Measurements from ENCODE around the gene SFTA2. TPM values are rescaled to one million over a fixed set of nuclear protein-coding genes. Genes with fewer than 3 reads are reported as not detected.
A peak's percentile ranks its signal among the peaks of the same experiment; 100 is the strongest.

The SFTA2 gene
- total RNA-seq, 1 experiment from 2014 or later, result not detected

DNA sequence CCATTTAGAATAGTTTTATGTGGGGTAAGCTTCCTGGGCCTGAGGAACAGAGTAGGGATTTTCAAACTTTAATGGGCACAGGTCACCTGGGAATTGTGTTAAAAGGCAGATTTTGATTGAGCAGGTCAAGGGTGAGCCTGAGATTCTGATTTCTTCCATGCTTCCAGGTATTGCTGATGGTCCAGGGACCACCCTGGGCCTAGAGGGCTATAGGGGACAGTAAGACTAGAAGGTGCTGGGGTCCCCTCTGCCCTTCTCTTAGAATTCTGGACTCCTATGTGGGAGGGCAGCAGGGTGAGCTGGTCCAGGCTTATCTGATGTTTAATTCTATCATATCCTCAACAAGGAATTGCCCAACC is 45.1 kb downstream of the SFTA2 start:
- Histone ChIP-seq H3K9me2 (ENCODE audit: insufficient read depth) (no peaks in the 10 kb centered on the region), H3K4me3 (replicated peaks in 1 of 2; ENCODE audit: low read depth in 1 of 2, low read length in 2 of 2) (peak overlapping the region; percentile 83 to 87), H3K27ac (ENCODE audit: low read depth, low read length) (peak overlapping the region; percentile 99), H3K9ac (ENCODE audit: low read length) (peak overlapping the region; percentile 92), H3K79me2 (ENCODE audit: insufficient read depth, low read length) (peaks cover 81% of the 10 kb centered on the region), H3K27me3 (ENCODE audit: insufficient read depth, low read length) (no peaks in the 10 kb centered on the region), H3K9me3 (ENCODE audit: control insufficient read depth in 1 of 2, insufficient read depth in 1 of 2, low read depth in 1 of 2, low read length in 2 of 2) (no peaks in the 10 kb centered on the region), H3K4me2 (ENCODE audit: low read length) (peak overlapping the region; percentile 99), H2AFZ (ENCODE audit: low read depth, low read length, poor library complexity, severe bottlenecking) (no peak overlapping the region), H3K4me1 (ENCODE audit: control insufficient read depth in 1 of 2, insufficient read depth in 2 of 2, low read length in 2 of 2) (peaks cover 39 to 57% of the 10 kb centered on the region in 2 experiments), H4K20me1 (ENCODE audit: insufficient read depth) (no peaks in the 10 kb centered on the region), H3K36me3 (ENCODE audit: control insufficient read depth in 1 of 2, insufficient read depth in 2 of 2, low read length in 2 of 2) (peaks cover 21 to 30% of the 10 kb centered on the region in 2 experiments)
- intact Hi-C loops (cut with micrococcal nuclease), result no loop called here
- ATAC-seq, result no peak
- no TSS peak for BruUV-seq (replicated peaks)
- DNase-seq (ENCODE audit: low read depth, low spot score), result no peak
- TF ChIP-seq SRF (IDR thresholded peaks at IDR 0.05; ENCODE audit: low read depth) (no peak), YY1 (IDR thresholded peaks at IDR 0.05; ENCODE audit: extremely low read depth, insufficient replicate concordance, low read depth, low read length) (no peak), EZH2 (IDR thresholded peaks at IDR 0.05) (no peak), ZFX (IDR thresholded peaks at IDR 0.05) (no peak), ELF1 (IDR thresholded peaks at IDR 0.05; ENCODE audit: borderline replicate concordance, low read depth) (no peak), CBX3 (IDR thresholded peaks at IDR 0.05; ENCODE audit: low read depth) (no peak), POLR2AphosphoS5 (IDR thresholded peaks at IDR 0.05; ENCODE audit: low read depth, low read length) (no peak), POLR2A (IDR thresholded peaks at IDR 0.05; ENCODE audit: borderline replicate concordance, extremely low read depth, insufficient read depth, insufficient read length) (no peak)
- TF ChIP-seq, protein P1, sequence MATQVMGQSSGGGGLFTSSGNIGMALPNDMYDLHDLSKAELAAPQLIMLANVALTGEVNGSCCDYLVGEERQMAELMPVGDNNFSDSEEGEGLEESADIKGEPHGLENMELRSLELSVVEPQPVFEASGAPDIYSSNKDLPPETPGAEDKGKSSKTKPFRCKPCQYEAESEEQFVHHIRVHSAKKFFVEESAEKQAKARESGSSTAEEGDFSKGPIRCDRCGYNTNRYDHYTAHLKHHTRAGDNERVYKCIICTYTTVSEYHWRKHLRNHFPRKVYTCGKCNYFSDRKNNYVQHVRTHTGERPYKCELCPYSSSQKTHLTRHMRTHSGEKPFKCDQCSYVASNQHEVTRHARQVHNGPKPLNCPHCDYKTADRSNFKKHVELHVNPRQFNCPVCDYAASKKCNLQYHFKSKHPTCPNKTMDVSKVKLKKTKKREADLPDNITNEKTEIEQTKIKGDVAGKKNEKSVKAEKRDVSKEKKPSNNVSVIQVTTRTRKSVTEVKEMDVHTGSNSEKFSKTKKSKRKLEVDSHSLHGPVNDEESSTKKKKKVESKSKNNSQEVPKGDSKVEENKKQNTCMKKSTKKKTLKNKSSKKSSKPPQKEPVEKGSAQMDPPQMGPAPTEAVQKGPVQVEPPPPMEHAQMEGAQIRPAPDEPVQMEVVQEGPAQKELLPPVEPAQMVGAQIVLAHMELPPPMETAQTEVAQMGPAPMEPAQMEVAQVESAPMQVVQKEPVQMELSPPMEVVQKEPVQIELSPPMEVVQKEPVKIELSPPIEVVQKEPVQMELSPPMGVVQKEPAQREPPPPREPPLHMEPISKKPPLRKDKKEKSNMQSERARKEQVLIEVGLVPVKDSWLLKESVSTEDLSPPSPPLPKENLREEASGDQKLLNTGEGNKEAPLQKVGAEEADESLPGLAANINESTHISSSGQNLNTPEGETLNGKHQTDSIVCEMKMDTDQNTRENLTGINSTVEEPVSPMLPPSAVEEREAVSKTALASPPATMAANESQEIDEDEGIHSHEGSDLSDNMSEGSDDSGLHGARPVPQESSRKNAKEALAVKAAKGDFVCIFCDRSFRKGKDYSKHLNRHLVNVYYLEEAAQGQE (IDR thresholded peaks at IDR 0.05; ENCODE audit: low read depth), result no peak
- TF ChIP-seq, protein P2, sequence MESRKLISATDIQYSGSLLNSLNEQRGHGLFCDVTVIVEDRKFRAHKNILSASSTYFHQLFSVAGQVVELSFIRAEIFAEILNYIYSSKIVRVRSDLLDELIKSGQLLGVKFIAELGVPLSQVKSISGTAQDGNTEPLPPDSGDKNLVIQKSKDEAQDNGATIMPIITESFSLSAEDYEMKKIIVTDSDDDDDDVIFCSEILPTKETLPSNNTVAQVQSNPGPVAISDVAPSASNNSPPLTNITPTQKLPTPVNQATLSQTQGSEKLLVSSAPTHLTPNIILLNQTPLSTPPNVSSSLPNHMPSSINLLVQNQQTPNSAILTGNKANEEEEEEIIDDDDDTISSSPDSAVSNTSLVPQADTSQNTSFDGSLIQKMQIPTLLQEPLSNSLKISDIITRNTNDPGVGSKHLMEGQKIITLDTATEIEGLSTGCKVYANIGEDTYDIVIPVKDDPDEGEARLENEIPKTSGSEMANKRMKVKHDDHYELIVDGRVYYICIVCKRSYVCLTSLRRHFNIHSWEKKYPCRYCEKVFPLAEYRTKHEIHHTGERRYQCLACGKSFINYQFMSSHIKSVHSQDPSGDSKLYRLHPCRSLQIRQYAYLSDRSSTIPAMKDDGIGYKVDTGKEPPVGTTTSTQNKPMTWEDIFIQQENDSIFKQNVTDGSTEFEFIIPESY (IDR thresholded peaks at IDR 0.05; ENCODE audit: extremely low read depth, insufficient replicate concordance, low read length), result no peak
- TF ChIP-seq, protein P3, sequence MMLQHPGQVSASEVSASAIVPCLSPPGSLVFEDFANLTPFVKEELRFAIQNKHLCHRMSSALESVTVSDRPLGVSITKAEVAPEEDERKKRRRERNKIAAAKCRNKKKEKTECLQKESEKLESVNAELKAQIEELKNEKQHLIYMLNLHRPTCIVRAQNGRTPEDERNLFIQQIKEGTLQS (IDR thresholded peaks at IDR 0.05), result no peak
- ChIA-PET POLR2A (no interaction called here), RAD21 (ENCODE audit: low non-redundant PET in 1 of 2, low total read pairs in 2 of 2, uncharacterized antibody in 2 of 2, unreplicated experiment in 2 of 2) (no interaction called here), CTCF (no interaction called here)
